ENCODE measurements around the gene PTK6.
A peak's percentile ranks its signal among the peaks of the same experiment; 100 is the strongest.

PTK6 gene

DNA sequence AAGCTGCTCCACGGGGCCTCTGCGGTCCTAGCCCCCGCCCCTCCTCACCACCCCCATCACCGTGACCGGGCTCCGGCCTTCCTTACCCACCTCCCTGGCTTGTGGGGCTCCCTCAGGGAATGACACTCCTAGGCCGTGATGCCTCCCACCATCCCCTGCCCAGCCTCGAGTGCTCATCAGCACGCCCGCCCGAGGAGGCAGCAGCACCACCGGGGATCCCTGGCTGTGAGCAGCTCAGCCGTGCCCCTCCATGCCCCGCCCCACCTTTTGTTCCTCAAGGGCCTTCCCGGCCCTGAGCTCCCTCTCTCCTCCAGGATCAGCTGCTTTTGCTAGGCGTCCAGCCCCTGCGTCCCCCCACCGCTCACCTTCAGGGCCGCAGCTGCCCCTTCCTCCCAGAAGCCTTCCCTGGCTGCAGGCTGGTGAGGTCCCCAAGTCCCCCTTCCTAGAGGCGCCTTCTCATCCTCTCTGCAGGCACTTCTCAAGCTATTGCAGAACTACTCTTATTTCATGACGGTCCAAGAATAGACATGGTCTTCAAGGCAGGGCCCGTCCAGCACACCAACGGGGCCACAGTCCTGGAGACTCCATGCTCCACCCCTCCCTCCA lies 19.8 kb upstream of the PTK6 start:
- DNase-seq, result no peak

DNA sequence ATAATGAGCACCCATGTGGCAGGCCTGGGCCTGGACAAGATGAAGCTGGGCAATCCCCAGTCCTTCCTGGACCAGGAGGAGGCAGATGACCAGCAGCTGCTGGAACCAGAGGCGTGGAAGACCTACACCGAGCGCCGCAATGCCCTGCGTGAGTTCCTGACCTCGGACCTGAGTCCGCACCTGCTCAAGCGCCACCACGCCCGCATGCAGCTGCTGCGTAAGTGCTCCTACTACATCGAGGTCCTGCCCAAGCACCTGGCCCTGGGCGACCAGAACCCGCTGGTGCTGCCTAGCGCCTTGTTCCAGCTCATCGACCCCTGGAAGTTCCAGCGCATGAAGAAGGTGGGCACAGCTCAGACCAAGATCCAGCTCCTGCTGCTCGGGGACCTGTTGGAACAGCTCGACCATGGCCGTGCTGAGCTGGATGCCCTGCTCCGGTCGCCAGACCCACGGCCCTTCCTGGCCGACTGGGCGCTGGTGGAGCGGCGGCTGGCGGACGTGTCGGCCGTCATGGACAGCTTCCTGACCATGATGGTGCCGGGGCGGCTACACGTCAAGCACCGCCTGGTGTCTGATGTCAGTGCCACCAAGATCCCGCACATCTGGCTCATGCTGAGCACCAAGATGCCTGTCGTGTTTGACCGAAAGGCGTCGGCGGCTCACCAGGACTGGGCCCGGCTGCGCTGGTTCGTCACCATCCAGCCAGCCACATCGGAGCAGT lies 18.6 kb upstream of the PTK6 start:
- no peak for DNase-seq

DNA sequence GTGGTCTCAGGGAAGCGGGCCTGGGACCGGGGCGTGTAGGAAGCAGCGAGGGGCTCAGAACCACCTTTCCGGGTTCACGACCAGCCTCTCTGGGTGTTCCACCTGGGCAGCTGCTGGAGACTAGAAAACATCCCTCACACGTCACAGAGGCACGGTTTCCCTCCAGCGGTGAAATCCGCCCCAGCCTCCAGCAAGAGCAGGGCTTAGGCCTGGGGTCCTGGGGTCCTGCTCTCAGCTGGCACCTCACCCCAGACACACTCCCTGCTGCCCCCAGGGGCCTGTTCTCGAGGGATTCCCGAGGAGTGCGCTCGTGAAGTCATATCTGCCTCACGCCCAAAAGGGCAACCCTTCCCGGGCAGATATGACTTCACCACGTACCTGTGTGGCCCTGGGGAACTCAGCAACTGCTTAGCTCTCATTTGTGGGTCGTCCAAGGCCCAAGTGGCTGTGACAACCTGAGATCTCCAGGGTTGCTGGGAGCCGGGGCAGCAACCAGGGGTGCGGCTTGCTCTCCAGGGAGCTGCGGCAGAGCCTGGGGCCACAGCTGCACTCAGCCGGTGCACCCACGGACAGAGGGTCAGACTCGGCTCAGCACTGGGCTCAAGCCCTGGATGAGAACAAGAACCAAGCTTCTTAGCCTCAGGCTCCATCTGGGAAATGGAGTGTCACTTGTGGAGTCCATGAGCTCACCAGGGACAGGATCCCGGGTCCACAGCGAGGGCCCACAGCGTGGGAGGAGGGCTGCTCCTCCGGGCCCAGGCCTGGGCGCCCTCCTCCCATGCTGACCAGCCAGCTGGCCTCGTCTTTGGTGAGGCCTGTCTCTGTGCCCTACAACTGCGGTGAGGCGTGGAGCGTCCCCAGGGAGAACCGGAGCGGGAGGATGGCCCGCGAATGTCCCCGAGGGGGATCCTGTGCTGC lies 17.4 kb upstream of the PTK6 start:
- no peak for DNase-seq

DNA sequence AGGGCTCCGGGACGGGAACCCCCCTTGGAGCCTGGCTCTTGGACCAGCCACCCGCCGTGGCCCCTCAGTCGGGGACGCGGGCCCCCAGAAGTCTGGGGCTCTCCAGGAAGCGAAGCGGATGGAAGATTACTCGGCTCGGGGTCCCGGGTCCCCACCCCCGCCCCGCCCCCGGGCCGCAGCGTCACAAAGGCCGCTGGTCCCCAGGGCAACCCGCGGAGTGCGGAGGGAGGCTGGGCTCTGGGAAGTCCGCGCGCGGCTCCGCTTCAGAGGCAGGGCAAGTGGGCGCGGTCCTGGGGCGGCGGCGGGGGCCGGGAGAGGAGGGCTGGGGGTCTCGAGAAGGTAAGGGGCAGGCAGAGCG lies 16.7 kb upstream of the PTK6 start, which contains the start of gene FNDC11:
Gene FNDC11 (plus strand): TSS at position 227 of the 358 bp plus-strand sequence. CDS start 1,505 bp downstream, outside the sequence.
- peak in 3 of 5 experiments; percentile 14 to 44 (median 33) for DNase-seq

DNA sequence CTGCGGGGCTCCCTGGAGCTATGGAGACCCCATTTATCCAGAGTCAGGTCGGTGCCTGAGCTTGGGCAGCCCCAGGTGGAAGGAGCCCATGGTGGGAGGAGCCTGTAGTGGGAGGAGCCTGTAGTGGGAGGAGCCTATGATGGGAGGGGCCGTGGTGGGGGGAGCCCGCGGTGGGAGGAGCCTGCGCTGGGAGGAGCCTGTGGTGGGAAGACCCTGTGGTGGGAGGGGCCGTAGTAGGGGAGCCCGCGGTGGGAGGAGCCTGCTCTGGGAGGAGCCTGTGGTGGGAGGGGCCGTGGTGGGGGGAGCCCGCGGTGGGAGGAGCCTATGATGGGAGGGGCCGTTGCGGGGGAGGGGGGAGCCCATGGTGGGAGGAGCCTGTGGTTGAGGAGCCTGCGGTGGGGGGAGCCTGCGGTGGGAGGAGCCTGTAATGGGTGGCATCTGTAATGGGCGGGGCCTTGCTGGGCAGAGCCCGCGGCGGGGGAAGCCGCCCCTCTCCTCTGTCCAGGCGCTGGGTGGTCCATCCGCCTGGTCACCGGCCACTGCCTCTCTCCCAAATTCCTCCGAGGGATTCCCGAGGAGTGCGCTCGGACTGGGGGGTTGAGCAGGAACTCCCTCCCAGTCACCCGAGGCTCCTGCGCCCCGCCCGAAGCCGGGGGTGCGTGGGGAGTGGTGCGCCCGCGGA lies 16.2 kb upstream of the PTK6 start:
- DNase-seq, result peak; percentile 69 to 94 (median 85)

DNA sequence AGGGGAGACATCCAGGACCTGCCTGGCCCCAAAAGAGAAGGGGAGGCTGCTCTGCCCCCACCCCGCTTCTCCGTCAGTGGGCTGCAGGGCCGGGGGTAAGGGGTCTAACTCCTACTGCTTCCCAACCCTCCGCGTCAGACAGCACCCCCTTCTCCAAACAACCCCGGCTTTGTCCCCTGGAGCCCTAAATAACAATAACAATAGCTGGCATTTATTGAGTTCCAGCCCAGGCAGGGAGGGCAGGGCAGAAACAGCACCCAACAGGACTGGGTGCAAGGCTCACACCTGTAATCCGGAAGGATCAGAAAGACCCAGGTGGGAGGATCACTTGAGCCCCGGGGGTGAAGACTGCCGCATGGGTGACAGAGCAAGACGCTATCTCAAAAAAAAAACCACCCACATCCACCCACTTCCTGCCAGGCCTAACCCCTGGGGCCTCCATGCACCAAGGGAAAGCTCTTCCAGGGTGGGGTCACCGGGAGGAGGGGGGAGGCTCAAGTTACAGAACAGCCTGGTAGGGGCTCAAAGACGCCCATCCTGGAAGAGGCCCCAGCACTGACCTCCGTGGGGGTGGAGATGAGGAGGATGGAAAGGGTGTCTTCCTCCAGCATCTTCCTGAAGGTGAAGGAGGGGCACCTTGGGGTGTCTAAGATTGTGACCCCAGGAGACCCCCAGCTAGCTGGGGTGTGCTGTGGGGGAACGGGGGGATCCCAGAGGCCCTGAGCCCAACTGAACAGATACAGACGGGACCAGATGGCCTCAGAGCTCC lies 15.5 kb upstream of the PTK6 start:
- DNase-seq, result peak in 3 of 5 experiments; percentile 54 to 88 (median 75)

DNA sequence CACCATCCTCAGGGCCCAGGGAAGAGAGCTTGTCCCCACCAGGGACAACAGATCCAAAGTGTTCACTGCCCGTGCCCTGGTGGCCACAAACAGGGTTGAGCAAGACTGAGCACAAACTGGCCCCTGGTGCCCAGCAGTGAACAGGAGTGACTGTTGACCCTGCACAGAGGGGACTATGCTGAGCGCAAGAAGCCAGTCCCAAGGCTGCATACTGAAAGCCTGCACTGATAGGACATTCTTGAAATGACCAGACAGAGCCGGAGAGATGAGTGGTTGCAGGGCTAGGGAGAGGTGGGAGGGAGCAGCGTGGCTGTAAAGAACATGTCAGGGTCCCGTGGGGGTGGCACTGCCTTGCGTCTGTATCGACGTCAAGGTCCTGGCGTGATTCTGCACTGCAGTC lies 13.9 kb upstream of the PTK6 start:
- DNase-seq, result no peak

DNA sequence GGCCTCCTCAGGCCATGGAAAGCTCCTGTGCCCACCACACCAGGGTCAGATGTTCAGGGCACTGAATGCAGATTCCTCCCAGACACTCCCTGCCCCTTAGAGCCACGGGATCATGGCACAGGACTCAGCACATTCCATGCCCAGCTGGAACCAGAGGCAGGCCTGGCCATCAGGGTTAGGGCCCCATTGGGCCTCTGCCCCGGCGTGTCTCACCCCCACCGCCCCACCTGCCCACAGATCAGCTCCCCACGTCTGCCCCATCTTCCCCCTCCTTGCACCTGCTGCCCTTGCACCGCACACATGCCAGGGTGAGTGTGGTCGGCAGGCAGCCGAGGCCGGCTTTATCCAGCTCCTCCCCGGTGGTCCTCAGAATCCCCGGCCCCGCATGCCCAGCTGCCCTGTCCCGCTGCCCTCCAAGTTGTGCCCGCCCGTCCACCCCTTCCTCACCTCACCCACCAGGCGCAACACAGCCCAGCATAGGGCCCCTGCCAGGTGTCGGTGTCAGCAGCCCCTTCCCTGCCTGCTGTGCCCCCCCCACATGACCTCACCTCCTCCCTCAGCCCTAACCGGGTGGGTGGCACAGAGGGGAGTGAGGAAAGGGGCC lies 12.6 kb upstream of the PTK6 start:
- no peak for DNase-seq

DNA sequence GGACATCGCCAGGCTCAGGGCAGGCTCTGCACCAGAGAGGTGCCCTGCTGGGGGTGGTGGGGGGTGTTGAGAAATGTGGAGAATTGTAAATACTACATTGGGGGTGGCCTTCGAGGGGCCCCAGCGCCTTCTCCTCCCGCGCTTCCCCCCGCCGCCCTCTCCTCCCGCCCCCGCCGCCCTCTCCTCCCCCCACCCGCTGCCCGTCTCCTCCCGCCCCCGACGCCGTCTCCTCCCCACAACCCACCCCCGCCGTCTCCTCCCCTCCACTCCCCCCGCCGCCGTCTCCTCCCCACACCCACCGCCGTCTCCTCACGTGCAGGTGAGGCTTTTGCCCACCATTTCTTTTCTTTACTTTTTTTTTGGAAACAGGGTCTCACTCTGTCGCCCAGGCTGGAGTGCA lies 11.8 kb upstream of the PTK6 start:
- DNase-seq, result no peak

DNA sequence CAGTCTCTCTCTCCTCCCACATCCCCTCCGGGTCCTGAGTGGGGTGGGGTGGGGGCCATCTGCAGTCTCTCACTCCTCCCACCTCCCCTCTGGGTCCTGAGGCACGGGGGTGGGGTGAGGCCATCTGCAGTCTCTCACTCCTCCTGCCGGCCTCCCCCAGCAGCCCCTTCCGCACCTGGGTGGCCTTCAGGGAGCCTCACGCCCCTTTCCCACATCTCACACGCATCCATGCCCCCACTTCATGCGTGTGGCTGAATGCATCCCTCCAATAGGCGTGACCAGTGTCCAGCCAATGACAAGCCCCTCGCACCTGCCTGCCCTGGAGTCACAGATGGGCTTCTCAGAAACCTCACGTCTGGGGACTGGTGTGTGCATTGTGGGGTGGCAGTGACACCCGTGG lies 11.4 kb upstream of the PTK6 start:
- no peak for DNase-seq

DNA sequence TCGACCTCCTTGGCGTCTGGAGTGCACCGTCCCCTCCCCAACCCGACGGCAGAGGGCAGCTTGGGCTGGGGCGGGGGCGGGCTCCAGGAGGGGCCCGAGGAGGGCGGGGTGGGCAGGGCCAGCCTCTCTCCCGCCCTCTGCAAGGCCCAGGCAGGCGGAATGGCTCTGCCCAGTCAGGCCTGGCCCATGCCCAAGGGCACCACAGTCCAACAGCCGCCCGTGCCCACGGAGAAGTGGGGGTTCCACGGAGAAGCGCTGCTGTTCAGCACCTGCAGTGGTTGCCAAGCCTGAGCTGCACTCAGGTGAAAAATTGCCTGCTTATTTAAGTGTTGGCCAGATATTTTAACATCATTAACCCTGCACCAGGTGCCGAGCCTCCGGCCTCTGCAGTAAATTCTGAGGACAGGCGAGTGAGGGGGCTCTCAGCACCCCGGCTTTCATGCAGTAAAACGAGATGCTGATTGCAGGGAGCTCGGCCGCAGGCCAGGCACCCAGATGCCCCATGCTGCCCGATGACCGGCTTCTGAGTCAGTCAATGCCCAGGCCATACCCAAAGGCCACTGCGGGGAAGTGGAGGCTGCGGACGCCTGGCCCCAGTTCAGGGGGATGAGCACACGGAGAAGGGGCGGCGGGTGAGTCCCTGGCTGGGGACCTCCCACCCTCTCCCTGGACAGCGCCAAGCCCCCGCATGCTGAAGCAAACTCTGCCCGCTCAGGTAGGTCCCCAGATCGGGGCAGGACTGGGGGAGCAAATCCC lies 10.7 kb upstream of the PTK6 start, which contains the start of gene SRMS:
Gene SRMS (minus strand): TSS at position 25 of the 756 bp plus-strand sequence. CDS start 286 bp downstream, outside the sequence.
- DNase-seq, result no peak

DNA sequence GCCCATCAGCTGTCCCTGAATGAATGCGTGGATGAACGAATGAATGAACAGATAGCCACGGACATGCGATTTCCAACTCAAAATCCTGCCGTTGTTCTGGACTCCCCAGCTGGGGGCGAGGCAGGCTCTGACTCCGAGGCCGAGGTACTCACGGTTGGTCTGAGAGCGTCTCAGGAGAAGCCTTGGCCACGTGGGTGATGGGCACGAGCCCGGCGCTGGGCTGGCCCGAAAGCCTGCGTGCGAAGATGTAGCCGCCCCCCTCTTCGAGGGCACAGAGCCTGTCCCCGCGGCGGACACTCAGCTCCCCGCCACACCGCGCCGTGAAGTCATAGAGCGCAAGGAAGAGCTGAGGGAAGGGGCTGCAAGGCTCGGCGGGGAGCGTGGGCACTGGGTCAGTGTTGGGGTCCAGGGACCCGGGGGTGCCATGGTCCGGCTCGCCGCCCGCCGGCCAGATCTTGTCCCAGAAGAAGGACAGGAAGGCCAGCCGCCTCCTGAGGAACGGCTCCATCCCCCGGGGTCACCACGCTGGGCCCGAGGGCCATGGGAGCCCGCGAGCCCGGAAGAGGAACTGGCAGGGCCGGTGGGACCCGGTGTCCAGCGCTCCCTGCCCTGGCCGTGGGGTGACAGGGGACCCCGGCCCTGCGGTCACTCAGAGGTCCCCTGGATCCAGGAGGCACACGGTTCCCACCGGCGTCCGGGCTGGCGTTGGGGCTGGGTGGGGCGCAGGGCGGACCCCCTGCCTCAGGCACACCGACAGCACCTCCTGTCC lies 10.0 kb upstream of the PTK6 start:
- DNase-seq, result no peak

DNA sequence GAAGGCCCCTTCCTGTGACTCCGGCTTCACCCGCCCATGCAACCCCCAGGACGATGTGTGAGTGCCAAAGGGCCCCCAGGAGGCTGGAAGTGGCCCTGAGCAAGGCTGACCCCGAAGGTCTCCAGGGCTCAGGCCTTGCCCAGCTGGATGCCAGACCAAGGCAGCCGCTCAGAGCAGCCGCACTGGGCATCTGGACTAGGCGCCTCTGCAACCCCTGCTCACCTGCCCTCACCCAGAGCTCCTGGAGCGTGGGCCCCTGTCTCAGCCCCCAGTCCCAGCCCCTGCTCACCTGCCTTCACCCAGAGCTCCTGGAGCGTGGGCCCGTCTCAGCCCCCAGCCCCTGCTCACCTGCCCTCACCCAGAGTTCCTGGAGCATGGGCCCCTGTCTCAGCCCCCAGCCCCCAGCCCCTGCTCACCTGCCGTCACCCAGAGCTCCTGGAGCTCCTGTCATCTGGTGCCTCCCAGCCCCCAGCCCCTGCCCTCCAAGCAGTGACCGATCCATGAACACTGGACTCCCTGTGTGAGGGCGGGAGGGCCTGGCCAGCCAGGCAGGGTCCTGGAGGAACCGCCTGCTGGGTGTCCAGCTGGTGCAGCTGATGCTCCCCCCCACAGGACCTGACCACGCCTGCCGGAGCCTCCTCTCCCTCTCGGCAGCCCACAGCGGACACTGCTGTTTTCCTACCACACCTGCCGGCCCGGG lies 9.2 kb upstream of the PTK6 start:
- no peak for DNase-seq

DNA sequence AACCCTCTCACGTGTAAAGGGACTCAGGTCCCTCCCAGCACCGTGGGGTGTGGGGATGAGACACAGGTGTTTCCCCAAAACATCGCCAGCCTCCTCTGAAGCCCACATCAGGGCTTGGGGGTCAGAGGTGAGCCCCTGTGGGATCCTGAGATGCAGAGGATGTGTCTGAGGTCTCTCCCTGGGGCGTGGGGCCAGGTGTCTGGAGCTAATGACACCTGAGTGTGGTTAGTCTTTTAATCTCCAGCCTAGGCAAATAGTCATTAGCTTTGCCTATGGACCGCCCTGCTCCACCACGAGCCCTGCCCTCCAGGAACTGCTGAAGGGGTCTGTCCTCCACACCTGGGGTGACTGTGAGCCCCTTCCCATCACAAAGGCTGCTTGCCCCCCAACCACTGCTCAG lies 8.6 kb upstream of the PTK6 start:
- no peak for DNase-seq

DNA sequence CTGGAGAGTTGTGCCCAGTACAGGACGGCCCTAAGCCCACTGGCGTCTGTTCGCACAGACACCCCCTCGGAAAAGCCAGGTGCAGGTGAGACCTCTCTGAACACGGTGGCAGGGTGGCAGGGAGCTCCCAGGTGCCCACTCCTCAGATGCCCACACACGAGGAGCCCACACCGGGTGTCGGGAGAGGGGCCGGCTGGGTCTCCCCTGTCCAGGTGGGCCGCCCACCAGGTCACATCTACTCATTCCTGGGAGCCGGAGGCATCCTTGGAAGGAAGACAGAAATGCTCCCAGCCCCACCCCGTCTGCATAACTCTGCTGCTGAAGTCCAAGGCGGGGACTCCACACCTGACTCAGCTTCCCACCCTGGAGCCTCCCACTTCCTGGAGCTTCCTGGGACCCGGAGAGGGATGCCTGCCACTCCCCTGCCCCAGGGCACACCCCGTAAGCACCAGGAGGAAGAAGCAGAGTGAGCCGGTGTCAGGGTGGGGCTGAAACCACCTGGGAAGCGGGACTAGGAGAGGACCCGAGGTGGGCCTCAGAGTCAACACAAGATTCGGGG lies 7.9 kb upstream of the PTK6 start:
- DNase-seq, result no peak

DNA sequence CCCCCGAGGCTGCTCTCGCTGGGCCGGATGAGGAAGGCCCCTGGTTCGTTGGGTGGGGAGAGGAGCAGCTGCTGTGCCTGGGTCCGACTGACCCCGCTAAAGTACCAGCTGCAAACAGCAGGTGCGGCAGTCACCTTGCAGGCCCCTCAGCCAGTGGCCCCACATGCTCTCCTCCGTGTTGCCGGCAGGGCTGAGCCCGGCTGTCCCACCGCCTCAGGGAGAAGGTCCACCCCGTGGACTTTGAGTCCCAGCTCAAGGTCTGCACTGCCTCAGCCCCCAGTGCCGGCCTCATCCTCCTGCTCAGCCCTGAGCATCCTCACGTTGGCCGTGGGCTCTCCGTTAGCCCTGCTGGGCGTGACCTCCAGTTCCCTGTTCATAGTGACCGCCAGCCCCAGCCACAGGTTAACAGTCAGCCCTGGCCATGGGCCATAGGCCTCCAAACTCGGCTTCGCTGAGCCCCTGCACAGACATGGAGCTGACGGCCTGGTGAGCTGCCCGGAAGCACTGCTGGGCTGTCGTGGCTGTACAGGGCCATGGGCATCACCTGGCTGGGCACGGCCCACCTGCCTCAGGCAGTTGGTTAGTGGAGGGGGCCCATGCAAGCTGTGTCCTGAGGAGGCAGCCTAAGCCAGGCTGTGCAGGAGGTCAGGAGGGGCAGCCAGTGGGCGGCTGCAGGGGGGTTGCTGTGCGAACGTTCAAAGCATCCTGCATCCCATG lies 7.2 kb upstream of the PTK6 start:
- DNase-seq, result no peak

DNA sequence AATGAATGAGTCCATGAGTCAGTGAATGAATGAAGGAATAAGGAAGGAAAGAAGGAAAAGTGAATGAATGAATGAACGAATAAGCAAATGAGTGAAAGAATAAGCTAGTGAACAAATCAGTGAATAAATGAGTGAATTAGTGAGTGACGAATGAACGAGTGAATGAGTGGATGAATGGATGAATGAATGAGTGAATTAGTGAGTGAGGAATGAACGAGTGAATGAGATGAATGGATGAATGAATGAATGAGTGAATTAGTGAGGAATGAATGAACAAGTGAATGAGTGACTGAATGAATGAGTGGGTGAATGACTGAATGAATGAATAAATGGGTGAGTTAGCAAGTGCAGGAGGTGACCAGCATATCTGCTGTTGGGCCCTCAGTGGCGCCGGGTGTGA lies 6.6 kb upstream of the PTK6 start:
- no peak for DNase-seq

DNA sequence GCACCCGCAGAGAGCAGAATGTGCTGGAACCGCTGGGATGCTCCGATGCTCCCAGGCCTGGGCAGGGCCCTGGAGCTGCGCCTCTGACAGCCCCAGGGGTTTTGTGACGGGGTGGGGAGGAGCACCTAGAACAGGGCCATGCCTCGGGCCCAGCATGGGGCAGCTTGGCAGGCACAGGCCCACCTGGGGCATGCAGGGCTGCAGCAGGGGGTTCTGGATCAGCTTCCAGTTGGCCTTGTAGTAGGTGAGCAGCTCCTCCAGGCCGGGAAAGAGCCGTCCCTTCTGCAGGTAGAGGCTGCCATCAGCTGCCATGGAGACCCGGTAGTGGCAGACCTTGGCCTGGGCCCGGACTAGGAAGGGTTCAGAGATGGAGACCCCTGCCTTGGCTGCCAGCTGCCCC lies 6.0 kb upstream of the PTK6 start:
- DNase-seq, result no peak
